Smooth muscle cell (in vitro differentiated cells): Measurements from ENCODE around the gene ATP6V0C. TPM values are rescaled to one million over a fixed set of nuclear protein-coding genes. Genes with fewer than 3 reads are reported as not detected.
A peak's percentile ranks its signal among the peaks of the same experiment; 100 is the strongest.
"Not testable (repeated sequence)": the region's sequence is repeated elsewhere in the genome, so short reads cannot be mapped to it uniquely, and the experiment has no call there.

ENCODE experiments used
- DNase-seq: peaks from one replicate; lab custom pipeline; 2025; ENCODE audit not compliant: unreplicated experiment; lab: John Stamatoyannopoulos, UW
- H2AFZ ChIP-seq: fragments of 200-600 bp; sonication (generic); 2 replicates; pipeline ENCODE4 v1.6.0; 2016; ENCODE audit warnings: antibody characterized with exemption, low read depth, mild to moderate bottlenecking
- H3F3A ChIP-seq: fragments of 200-600 bp; sonication (generic); 2 replicates; pipeline ENCODE4 v1.6.0; 2017; ENCODE audit warnings: antibody characterized with exemption, low read depth
- H3K27ac ChIP-seq: fragments of 200-600 bp; sonication (generic); 2 replicates; pipeline ENCODE4 v1.5.1; 2016; ENCODE audit warnings: low read depth, mild to moderate bottlenecking
- H3K27me3 ChIP-seq: fragments of 200-600 bp; sonication (generic); 2 replicates; pipeline ENCODE4 v1.6.1; 2016; ENCODE audit warnings: low read depth, mild to moderate bottlenecking
- H3K36me3 ChIP-seq: fragments of 200-600 bp; sonication (generic); 2 replicates; pipeline ENCODE4 v1.5.1; 2016; ENCODE audit warnings: low read depth
- H3K4me1 ChIP-seq: fragments of 200-600 bp; sonication (generic); 2 replicates; pipeline ENCODE4 v1.5.1; 2016; ENCODE audit warnings: low read depth
- H3K4me2 ChIP-seq: fragments of 200-600 bp; sonication (generic); 2 replicates; pipeline ENCODE4 v1.6.0; 2016; ENCODE audit warnings: mild to moderate bottlenecking
- H3K4me3 ChIP-seq: fragments of 200-600 bp; sonication (generic); 2 replicates; pipeline ENCODE4 v1.5.1; 2016; ENCODE audit warnings: mild to moderate bottlenecking
- H3K79me2 ChIP-seq: fragments of 200-600 bp; sonication (generic); 2 replicates; pipeline ENCODE4 v1.6.0; 2016; ENCODE audit warnings: low read depth, mild to moderate bottlenecking
- H3K9ac ChIP-seq: fragments of 200-600 bp; sonication (generic); 2 replicates; pipeline ENCODE4 v1.6.0; 2016; ENCODE audit warnings: low read depth
- H3K9me3 ChIP-seq: fragments of 200-600 bp; sonication (generic); replicated peaks from 2 replicates; pipeline ENCODE4 v1.5.1; 2016; ENCODE audit warnings: low read depth
- H4K20me1 ChIP-seq: fragments of 200-600 bp; sonication (generic); 2 replicates; pipeline ENCODE4 v1.6.0; 2016; ENCODE audit warnings: low read depth
- CTCF ChIP-seq: fragments of 200-600 bp; sonication (generic); IDR thresholded peaks from 2 replicates; pipeline ENCODE4 v1.5.1; 2017; ENCODE audit warnings: borderline replicate concordance, mild to moderate bottlenecking, antibody characterized with exemption; ENCODE audit not compliant: insufficient read depth, poor library complexity, severe bottlenecking
- WGBS: methylation state at CpG from one replicate; pipeline ENCODE4 v1.1.7; 2016; ENCODE audit warnings: low lambda C conversion rate; 5-methylcytosine and 5-hydroxymethylcytosine counted together
- polyA plus RNA-seq: library from polyadenylated mRNA; unstranded; fragments of >200 nt; fragmentation: Nextera tagmentation; extraction: Ambion mirVana; gene quantifications from 2 replicates; pipeline ENCODE4 v1.2.1, GENCODE V29; 2016
- total RNA-seq: library from RNA; depleted of rRNA; stranded (reverse); fragments of >200 nt; gene quantifications from 2 replicates; pipeline ENCODE4 v1.2.3, GENCODE V29; 2014

ATP6V0C gene
- total and polyA plus RNA-seq, 2 experiments from 2014 or later = 99.2 to 207 TPM

GRCh38 chr16:2476345-2476720 lies 37.4 kb upstream of the ATP6V0C start:
- Histone ChIP-seq H3K4me3 (peak overlapping the region; percentile 84), H3F3A (no peaks in the 10 kb centered on the region), H3K79me2 (peaks cover 8% of the 10 kb centered on the region), H3K9me3 (no peaks in the 10 kb centered on the region), H3K4me2 (peak overlapping the region; percentile 95), H3K4me1 (peaks cover 6% of the 10 kb centered on the region), H2AFZ (no peak overlapping the region), H3K27me3 (no peaks in the 10 kb centered on the region), H3K27ac (no peak overlapping the region), H4K20me1 (peaks cover 53% of the 10 kb centered on the region), H3K9ac (no peak overlapping the region), H3K36me3 (no peaks in the 10 kb centered on the region)
- WGBS = 94% methylated on average over 9 of the region's 9 CpGs
- TF ChIP-seq CTCF = no peak
- no peak for DNase-seq

GRCh38 chr16:2476741-2477140 lies 37.0 kb upstream of the ATP6V0C start:
- Histone ChIP-seq H3K4me2 (no peak overlapping the region), H3F3A (no peaks in the 10 kb centered on the region), H3K4me3 (no peak overlapping the region), H3K79me2 (peaks cover 8% of the 10 kb centered on the region), H3K9me3 (no peaks in the 10 kb centered on the region), H3K27ac (no peak overlapping the region), H3K9ac (no peak overlapping the region), H2AFZ (no peak overlapping the region), H3K36me3 (no peaks in the 10 kb centered on the region), H4K20me1 (peaks cover 56% of the 10 kb centered on the region), H3K4me1 (peaks cover 6% of the 10 kb centered on the region), H3K27me3 (no peaks in the 10 kb centered on the region)
- DNase-seq = no peak
- 95% methylated on average over 3 of the region's 3 CpGs for WGBS
- TF ChIP-seq CTCF = no peak

GRCh38 chr16:2477327-2477726 lies 36.4 kb upstream of the ATP6V0C start:
- Histone ChIP-seq H3K9me3 (no peaks in the 10 kb centered on the region), H3K36me3 (no peaks in the 10 kb centered on the region), H3K79me2 (peaks cover 8% of the 10 kb centered on the region), H3K4me3 (no peak overlapping the region), H2AFZ (no peak overlapping the region), H4K20me1 (peaks cover 62% of the 10 kb centered on the region), H3F3A (no peaks in the 10 kb centered on the region), H3K4me1 (peaks cover 6% of the 10 kb centered on the region), H3K9ac (no peak overlapping the region), H3K4me2 (no peak overlapping the region), H3K27me3 (no peaks in the 10 kb centered on the region), H3K27ac (no peak overlapping the region)
- TF ChIP-seq CTCF = no peak
- 94% methylated on average over 3 of the region's 3 CpGs for WGBS
- DNase-seq = no peak

- H3K4me1 ChIP-seq = peaks cover 6% of the 10 kb centered on the region
- no peak overlapping the region for H3K27ac ChIP-seq
- H3K9ac ChIP-seq = no peak overlapping the region
- no peaks in the 10 kb centered on the region for H3K27me3 ChIP-seq
- no peak overlapping the region for H2AFZ ChIP-seq
- peaks cover 68% of the 10 kb centered on the region for H4K20me1 ChIP-seq
- H3K9me3 ChIP-seq = no peaks in the 10 kb centered on the region
- H3F3A ChIP-seq = no peaks in the 10 kb centered on the region
- no peak overlapping the region for H3K4me3 ChIP-seq
- peaks cover 8% of the 10 kb centered on the region for H3K79me2 ChIP-seq
- WGBS = 93% methylated on average over 8 of the region's 8 CpGs
- H3K36me3 ChIP-seq = no peaks in the 10 kb centered on the region
- no peak overlapping the region for H3K4me2 ChIP-seq
- TF ChIP-seq CTCF = no peak
- no peak for DNase-seq
These were observed 35.5 kb upstream of the ATP6V0C start for GRCh38 chr16:2478279-2478678.

GRCh38 chr16:2479996-2480395 lies 33.8 kb upstream of the ATP6V0C start:
- DNase-seq, H3F3A ChIP-seq, H3K27me3 ChIP-seq, H2AFZ ChIP-seq, H3K79me2 ChIP-seq, H3K4me1 ChIP-seq, H3K4me2 ChIP-seq, H3K36me3 ChIP-seq, H3K4me3 ChIP-seq, H3K9ac ChIP-seq, H3K27ac ChIP-seq, H3K9me3 ChIP-seq: not testable (repeated sequence)
- peaks cover 74% of the 10 kb centered on the region for H4K20me1 ChIP-seq
- 97% methylated on average over 10 of the region's 10 CpGs for WGBS
